K562 (cell line): Measurements from ENCODE around the gene GRIP1.

Experiments
- CREB1 ChIP-seq, 2 experiments: sonication (generic) in 1 of 2; formaldehyde crosslinking in 1 of 2; IDR thresholded peaks; 2 replicates each; pipeline versions ENCODE4 v1.6.1 to v1.8.0; 2012 to 2022; ENCODE audit warnings: inconsistent platforms in 1 of 2, mild to moderate bottlenecking in 1 of 2, missing genetic modification reagents in 1 of 2, moderate library complexity in 1 of 2
- EHMT2 ChIP-seq: fragments of 450-650 bp; IDR thresholded peaks from 2 replicates; pipeline ENCODE4 v1.6.1; 2018; ENCODE audit warnings: antibody characterized with exemption
- ETV6 ChIP-seq, 3 experiments: fragments of 150-350 bp in 1 of 3; sonication (generic) in 1 of 3; formaldehyde crosslinking in 1 of 3; IDR thresholded peaks; 2 replicates each; pipeline versions ENCODE4 v1.6.1 to v1.8.0; 2014 to 2022; ENCODE audit warnings: borderline replicate concordance in 2 of 3, low read depth in 2 of 3, antibody characterized with exemption in 1 of 3, low read length in 1 of 3, mild to moderate bottlenecking in 1 of 3, missing genetic modification reagents in 1 of 3
- FOS ChIP-seq: IDR thresholded peaks from 3 replicates; pipeline ENCODE4 v1.6.1; 2011; ENCODE audit not compliant: insufficient read length; ENCODE audit errors: extremely low read depth
- FOXJ3 ChIP-seq: sonication (generic); formaldehyde crosslinking; IDR thresholded peaks from 2 replicates; pipeline ENCODE4 v1.4.0; 2020; ENCODE audit warnings: mild to moderate bottlenecking, missing genetic modification reagents
- MAZ ChIP-seq, 2 experiments: fragments of 450-650 bp in 1 of 2; sonication (generic) in 1 of 2; formaldehyde crosslinking; IDR thresholded peaks in 1 of 2; conservative IDR thresholded peaks in 1 of 2; 2 replicates each; pipeline versions ENCODE4 v1.4.0 to v1.5.0; 2020; ENCODE audit warnings: mild to moderate bottlenecking in 1 of 2, missing genetic modification reagents in 1 of 2
- MYC ChIP-seq, 2 experiments: fragments of 250-450 bp in 1 of 2; sonication (Bioruptor Pico) in 1 of 2; IDR thresholded peaks; 2 replicates each; pipeline versions ENCODE4 v1.5.1 to v1.6.1; 2012 to 2021; ENCODE audit warnings: low read depth in 2 of 2, borderline replicate concordance in 1 of 2, improper control_type of control experiment in 1 of 2, low read length in 1 of 2, mild to moderate bottlenecking in 1 of 2, moderate library complexity in 1 of 2
- ZNF24 ChIP-seq: fragments of 450-650 bp; IDR thresholded peaks from 2 replicates; pipeline ENCODE4 v1.6.1; 2016
- ZSCAN29 ChIP-seq: fragments of 450-650 bp; IDR thresholded peaks from 2 replicates; pipeline ENCODE4 v1.6.1; 2017
- TF ChIP-seq, protein P1 (sequence below): sonication (generic); formaldehyde crosslinking; IDR thresholded peaks from 2 replicates; pipeline ENCODE4 v1.8.0; 2022; ENCODE audit warnings: mild to moderate bottlenecking, missing genetic modification reagents
- TF ChIP-seq, protein P2 (sequence below), 3 experiments: IDR thresholded peaks in 2 of 3; conservative IDR thresholded peaks in 1 of 3; 2 replicates each; pipeline ENCODE4 v1.5.1; 2011 to 2012; ENCODE audit warnings: low read length in 3 of 3, mild to moderate bottlenecking in 3 of 3, control low read depth in 2 of 3, improper control_type of control experiment in 1 of 3, inconsistent platforms in 1 of 3, low read depth in 1 of 3, mixed read lengths in 1 of 3, moderate library complexity in 1 of 3; ENCODE audit not compliant: insufficient read depth in 2 of 3

DNA sequence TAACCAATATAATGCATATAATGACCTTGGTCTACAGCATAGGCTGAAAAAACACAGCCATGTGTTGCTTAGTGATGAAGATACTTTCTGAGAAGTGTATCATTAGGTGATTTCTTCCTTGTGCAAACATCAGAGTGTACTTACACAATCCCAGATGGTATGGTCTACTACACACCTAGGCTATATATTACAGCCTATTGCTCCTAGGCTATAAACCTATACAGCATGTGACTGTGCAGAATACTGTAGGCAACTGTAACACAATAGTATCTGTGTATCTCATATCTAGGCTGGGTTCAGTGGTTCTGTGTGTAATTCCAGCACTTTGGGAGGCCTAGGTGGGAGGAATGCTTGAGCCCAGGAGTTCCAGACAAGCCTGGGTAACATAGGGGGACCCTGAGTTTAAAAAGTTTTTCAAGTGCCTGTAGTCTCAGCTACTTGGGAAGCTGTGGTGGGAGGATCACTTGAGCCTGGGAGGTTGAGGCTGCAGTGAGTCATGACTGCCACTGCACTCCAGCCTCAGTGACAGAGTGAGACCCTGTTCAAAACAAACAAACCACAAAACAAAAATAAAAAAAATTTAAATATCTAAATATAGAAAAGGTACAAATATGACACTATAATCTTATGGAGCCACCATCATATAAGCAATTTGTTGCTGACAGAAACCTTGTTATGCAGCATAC is 66.6 kb downstream of the GRIP1 start:
- TF ChIP-seq, protein P1, sequence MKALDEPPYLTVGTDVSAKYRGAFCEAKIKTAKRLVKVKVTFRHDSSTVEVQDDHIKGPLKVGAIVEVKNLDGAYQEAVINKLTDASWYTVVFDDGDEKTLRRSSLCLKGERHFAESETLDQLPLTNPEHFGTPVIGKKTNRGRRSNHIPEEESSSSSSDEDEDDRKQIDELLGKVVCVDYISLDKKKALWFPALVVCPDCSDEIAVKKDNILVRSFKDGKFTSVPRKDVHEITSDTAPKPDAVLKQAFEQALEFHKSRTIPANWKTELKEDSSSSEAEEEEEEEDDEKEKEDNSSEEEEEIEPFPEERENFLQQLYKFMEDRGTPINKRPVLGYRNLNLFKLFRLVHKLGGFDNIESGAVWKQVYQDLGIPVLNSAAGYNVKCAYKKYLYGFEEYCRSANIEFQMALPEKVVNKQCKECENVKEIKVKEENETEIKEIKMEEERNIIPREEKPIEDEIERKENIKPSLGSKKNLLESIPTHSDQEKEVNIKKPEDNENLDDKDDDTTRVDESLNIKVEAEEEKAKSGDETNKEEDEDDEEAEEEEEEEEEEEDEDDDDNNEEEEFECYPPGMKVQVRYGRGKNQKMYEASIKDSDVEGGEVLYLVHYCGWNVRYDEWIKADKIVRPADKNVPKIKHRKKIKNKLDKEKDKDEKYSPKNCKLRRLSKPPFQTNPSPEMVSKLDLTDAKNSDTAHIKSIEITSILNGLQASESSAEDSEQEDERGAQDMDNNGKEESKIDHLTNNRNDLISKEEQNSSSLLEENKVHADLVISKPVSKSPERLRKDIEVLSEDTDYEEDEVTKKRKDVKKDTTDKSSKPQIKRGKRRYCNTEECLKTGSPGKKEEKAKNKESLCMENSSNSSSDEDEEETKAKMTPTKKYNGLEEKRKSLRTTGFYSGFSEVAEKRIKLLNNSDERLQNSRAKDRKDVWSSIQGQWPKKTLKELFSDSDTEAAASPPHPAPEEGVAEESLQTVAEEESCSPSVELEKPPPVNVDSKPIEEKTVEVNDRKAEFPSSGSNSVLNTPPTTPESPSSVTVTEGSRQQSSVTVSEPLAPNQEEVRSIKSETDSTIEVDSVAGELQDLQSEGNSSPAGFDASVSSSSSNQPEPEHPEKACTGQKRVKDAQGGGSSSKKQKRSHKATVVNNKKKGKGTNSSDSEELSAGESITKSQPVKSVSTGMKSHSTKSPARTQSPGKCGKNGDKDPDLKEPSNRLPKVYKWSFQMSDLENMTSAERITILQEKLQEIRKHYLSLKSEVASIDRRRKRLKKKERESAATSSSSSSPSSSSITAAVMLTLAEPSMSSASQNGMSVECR (CRISPR knock-in tag), result no peak
- TF ChIP-seq CREB1 (IDR thresholded peaks at IDR 0.05), result no peak
- no peak for TF ChIP-seq CREB1 (CRISPR knock-in tag; IDR thresholded peaks at IDR 0.05)
- TF ChIP-seq MYC (IDR thresholded peaks at IDR 0.05; ENCODE audit: low read depth, low read length), result no peak
- no peak for TF ChIP-seq MYC (CRISPR knock-in tag; IDR thresholded peaks at IDR 0.05; ENCODE audit: borderline replicate concordance, low read depth)
- TF ChIP-seq, protein P2, sequence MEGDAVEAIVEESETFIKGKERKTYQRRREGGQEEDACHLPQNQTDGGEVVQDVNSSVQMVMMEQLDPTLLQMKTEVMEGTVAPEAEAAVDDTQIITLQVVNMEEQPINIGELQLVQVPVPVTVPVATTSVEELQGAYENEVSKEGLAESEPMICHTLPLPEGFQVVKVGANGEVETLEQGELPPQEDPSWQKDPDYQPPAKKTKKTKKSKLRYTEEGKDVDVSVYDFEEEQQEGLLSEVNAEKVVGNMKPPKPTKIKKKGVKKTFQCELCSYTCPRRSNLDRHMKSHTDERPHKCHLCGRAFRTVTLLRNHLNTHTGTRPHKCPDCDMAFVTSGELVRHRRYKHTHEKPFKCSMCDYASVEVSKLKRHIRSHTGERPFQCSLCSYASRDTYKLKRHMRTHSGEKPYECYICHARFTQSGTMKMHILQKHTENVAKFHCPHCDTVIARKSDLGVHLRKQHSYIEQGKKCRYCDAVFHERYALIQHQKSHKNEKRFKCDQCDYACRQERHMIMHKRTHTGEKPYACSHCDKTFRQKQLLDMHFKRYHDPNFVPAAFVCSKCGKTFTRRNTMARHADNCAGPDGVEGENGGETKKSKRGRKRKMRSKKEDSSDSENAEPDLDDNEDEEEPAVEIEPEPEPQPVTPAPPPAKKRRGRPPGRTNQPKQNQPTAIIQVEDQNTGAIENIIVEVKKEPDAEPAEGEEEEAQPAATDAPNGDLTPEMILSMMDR (IDR thresholded peaks at IDR 0.05 in 2 of 3, conservative IDR thresholded peaks at IDR 0.05 in 1 of 3; ENCODE audit: insufficient read depth in 2 of 3, low read depth in 1 of 3, low read length in 3 of 3), result no peak
- TF ChIP-seq FOS, result no peak
- TF ChIP-seq ETV6 (IDR thresholded peaks at IDR 0.05; ENCODE audit: borderline replicate concordance in 1 of 2, low read depth in 2 of 2, low read length in 1 of 2), result no peak
- TF ChIP-seq ETV6 (CRISPR knock-in tag; IDR thresholded peaks at IDR 0.05; ENCODE audit: borderline replicate concordance), result no peak
- no peak for TF ChIP-seq MAZ (CRISPR knock-in tag; conservative IDR thresholded peaks at IDR 0.05 in 1 of 2, IDR thresholded peaks at IDR 0.05 in 1 of 2)
- no peak for TF ChIP-seq ZNF24
- no peak for TF ChIP-seq FOXJ3 (CRISPR knock-in tag)
- TF ChIP-seq EHMT2, result no peak
- no peak for TF ChIP-seq ZSCAN29
